ENCODE results near the gene MRPL22. TPM values are rescaled to one million over a fixed set of nuclear protein-coding genes. Genes with fewer than 3 reads are reported as not detected.
"Not testable (repeated sequence)": the region's sequence is repeated elsewhere in the genome, so short reads cannot be mapped to it uniquely, and the experiment has no call there.

Gene MRPL22
- polyA plus RNA-seq, 1 donor: 35.7 TPM

- H3K36me3 ChIP-seq (ENCODE audit: control insufficient read depth, insufficient read depth, low read length): peaks cover 79% of the 10 kb centered on the region
- no peak overlapping the region for H3K4me3 ChIP-seq (ENCODE audit: low read length)
- H3K4me1 ChIP-seq (ENCODE audit: control insufficient read depth, insufficient read depth, low read length): no peaks in the 10 kb centered on the region
- WGBS (ENCODE audit: insufficient coverage, low lambda C conversion rate): no CpG with 5 or more reads among the region's 1 CpG
- no peaks in the 10 kb centered on the region for H3K9me3 ChIP-seq (ENCODE audit: control insufficient read depth, low read depth, low read length)
- no peak overlapping the region for H3K27ac ChIP-seq (ENCODE audit: low read length)
- no peaks in the 10 kb centered on the region for H3K27me3 ChIP-seq (ENCODE audit: control insufficient read depth, insufficient read depth, low read length)
- no peak for DNase-seq
These were observed 40.8 kb upstream of the MRPL22 start for GRCh38 chr5:154900066-154900465.

GRCh38 chr5:154901276-154901675 lies 39.6 kb upstream of the MRPL22 start:
- Histone ChIP-seq H3K9me3 (ENCODE audit: control insufficient read depth, low read depth, low read length) (no peaks in the 10 kb centered on the region), H3K27ac (ENCODE audit: low read length) (no peak overlapping the region), H3K27me3 (ENCODE audit: control insufficient read depth, insufficient read depth, low read length) (no peaks in the 10 kb centered on the region), H3K4me1 (ENCODE audit: control insufficient read depth, insufficient read depth, low read length) (no peaks in the 10 kb centered on the region), H3K4me3 (ENCODE audit: low read length) (no peak overlapping the region), H3K36me3 (ENCODE audit: control insufficient read depth, insufficient read depth, low read length) (peaks cover 67% of the 10 kb centered on the region)
- 100% methylated on average over 1 of the region's 2 CpGs for WGBS (ENCODE audit: insufficient coverage, low lambda C conversion rate)
- no peak for DNase-seq

GRCh38 chr5:154901913-154902312 lies 39.0 kb upstream of the MRPL22 start:
- peaks cover 67% of the 10 kb centered on the region for H3K36me3 ChIP-seq (ENCODE audit: control insufficient read depth, insufficient read depth, low read length)
- WGBS (ENCODE audit: insufficient coverage, low lambda C conversion rate): no CpG with 5 or more reads among the region's 6 CpGs

GRCh38 chr5:154905601-154906000 lies 35.3 kb upstream of the MRPL22 start:
- H3K4me1 ChIP-seq (ENCODE audit: control insufficient read depth, insufficient read depth, low read length); DNase-seq; H3K9me3 ChIP-seq (ENCODE audit: control insufficient read depth, low read depth, low read length); H3K27ac ChIP-seq (ENCODE audit: low read length); H3K4me3 ChIP-seq (ENCODE audit: low read length); H3K27me3 ChIP-seq (ENCODE audit: control insufficient read depth, insufficient read depth, low read length): not testable (repeated sequence)
- no CpG with 5 or more reads among the region's 7 CpGs for WGBS (ENCODE audit: insufficient coverage, low lambda C conversion rate)
- peaks cover 61% of the 10 kb centered on the region for H3K36me3 ChIP-seq (ENCODE audit: control insufficient read depth, insufficient read depth, low read length)

More at GRCh38 chr5:154901913-154902312, 39.0 kb upstream of the MRPL22 start:
- Histone ChIP-seq H3K4me3 (ENCODE audit: low read length) (no peak overlapping the region), H3K9me3 (ENCODE audit: control insufficient read depth, low read depth, low read length) (no peaks in the 10 kb centered on the region), H3K27ac (ENCODE audit: low read length) (no peak overlapping the region), H3K27me3 (ENCODE audit: control insufficient read depth, insufficient read depth, low read length) (no peaks in the 10 kb centered on the region), H3K4me1 (ENCODE audit: control insufficient read depth, insufficient read depth, low read length) (no peaks in the 10 kb centered on the region)
- no peak for DNase-seq

- no peak for DNase-seq
- Histone ChIP-seq H3K4me3 (ENCODE audit: low read length) (no peak overlapping the region), H3K4me1 (ENCODE audit: control insufficient read depth, insufficient read depth, low read length) (no peaks in the 10 kb centered on the region), H3K9me3 (ENCODE audit: control insufficient read depth, low read depth, low read length) (no peaks in the 10 kb centered on the region), H3K27me3 (ENCODE audit: control insufficient read depth, insufficient read depth, low read length) (no peaks in the 10 kb centered on the region), H3K36me3 (ENCODE audit: control insufficient read depth, insufficient read depth, low read length) (peaks cover 62% of the 10 kb centered on the region), H3K27ac (ENCODE audit: low read length) (no peak overlapping the region)
- WGBS (ENCODE audit: insufficient coverage, low lambda C conversion rate): 100% methylated on average over 1 of the region's 3 CpGs
These were observed 24.0 kb upstream of the MRPL22 start for GRCh38 chr5:154916874-154917273.

- WGBS (ENCODE audit: insufficient coverage, low lambda C conversion rate): 83% methylated on average over 2 of the region's 4 CpGs
- DNase-seq: no peak
- Histone ChIP-seq H3K4me3 (ENCODE audit: low read length) (no peak overlapping the region), H3K27me3 (ENCODE audit: control insufficient read depth, insufficient read depth, low read length) (no peaks in the 10 kb centered on the region), H3K27ac (ENCODE audit: low read length) (no peak overlapping the region), H3K4me1 (ENCODE audit: control insufficient read depth, insufficient read depth, low read length) (no peaks in the 10 kb centered on the region), H3K9me3 (ENCODE audit: control insufficient read depth, low read depth, low read length) (no peaks in the 10 kb centered on the region), H3K36me3 (ENCODE audit: control insufficient read depth, insufficient read depth, low read length) (peaks cover 54% of the 10 kb centered on the region)
These were observed 23.1 kb upstream of the MRPL22 start for GRCh38 chr5:154917757-154918156.

- no peak for DNase-seq
- peaks cover 62% of the 10 kb centered on the region for H3K36me3 ChIP-seq (ENCODE audit: control insufficient read depth, insufficient read depth, low read length)
- no peak overlapping the region for H3K27ac ChIP-seq (ENCODE audit: low read length)
- no peak overlapping the region for H3K4me3 ChIP-seq (ENCODE audit: low read length)
- no peaks in the 10 kb centered on the region for H3K4me1 ChIP-seq (ENCODE audit: control insufficient read depth, insufficient read depth, low read length)
- no peaks in the 10 kb centered on the region for H3K9me3 ChIP-seq (ENCODE audit: control insufficient read depth, low read depth, low read length)
- no peaks in the 10 kb centered on the region for H3K27me3 ChIP-seq (ENCODE audit: control insufficient read depth, insufficient read depth, low read length)
- WGBS (ENCODE audit: insufficient coverage, low lambda C conversion rate): 100% methylated on average over 2 of the region's 7 CpGs
These were observed 17.1 kb upstream of the MRPL22 start for GRCh38 chr5:154923441-154924430.

GRCh38 chr5:154933537-154933936 lies 7.3 kb upstream of the MRPL22 start:
- Histone ChIP-seq H3K4me1 (ENCODE audit: control insufficient read depth, insufficient read depth, low read length) (peaks cover 11% of the 10 kb centered on the region), H3K27ac (ENCODE audit: low read length) (no peak overlapping the region), H3K36me3 (ENCODE audit: control insufficient read depth, insufficient read depth, low read length) (peaks cover 30% of the 10 kb centered on the region), H3K9me3 (ENCODE audit: control insufficient read depth, low read depth, low read length) (no peaks in the 10 kb centered on the region), H3K4me3 (ENCODE audit: low read length) (no peak overlapping the region), H3K27me3 (ENCODE audit: control insufficient read depth, insufficient read depth, low read length) (no peaks in the 10 kb centered on the region)
- DNase-seq: no peak
- WGBS (ENCODE audit: insufficient coverage, low lambda C conversion rate): 88% methylated on average over 1 of the region's 3 CpGs

- H3K4me3 ChIP-seq (ENCODE audit: low read length): no peak overlapping the region
- peaks cover 23% of the 10 kb centered on the region for H3K36me3 ChIP-seq (ENCODE audit: control insufficient read depth, insufficient read depth, low read length)
- H3K4me1 ChIP-seq (ENCODE audit: control insufficient read depth, insufficient read depth, low read length): peaks cover 11% of the 10 kb centered on the region
- H3K27me3 ChIP-seq (ENCODE audit: control insufficient read depth, insufficient read depth, low read length): no peaks in the 10 kb centered on the region
- H3K27ac ChIP-seq (ENCODE audit: low read length): no peak overlapping the region
- no peaks in the 10 kb centered on the region for H3K9me3 ChIP-seq (ENCODE audit: control insufficient read depth, low read depth, low read length)
- no peak for DNase-seq
These were observed 6.0 kb upstream of the MRPL22 start for GRCh38 chr5:154934881-154935280.

GRCh38 chr5:154937186-154937717 lies 3.6 kb upstream of the MRPL22 start:
- H3K4me3 ChIP-seq (ENCODE audit: low read length): peak overlapping the region; percentile 83
- no peak for DNase-seq
- no peaks in the 10 kb centered on the region for H3K27me3 ChIP-seq (ENCODE audit: control insufficient read depth, insufficient read depth, low read length)
- H3K9me3 ChIP-seq (ENCODE audit: control insufficient read depth, low read depth, low read length): no peaks in the 10 kb centered on the region
- whole genome bisulfite sequencing (ENCODE audit: insufficient coverage, low lambda C conversion rate): no CpG with 5 or more reads among the region's 11 CpGs
- peaks cover 11% of the 10 kb centered on the region for H3K4me1 ChIP-seq (ENCODE audit: control insufficient read depth, insufficient read depth, low read length)
- peak overlapping the region; percentile 61 for H3K27ac ChIP-seq (ENCODE audit: low read length)
- peaks cover 5% of the 10 kb centered on the region for H3K36me3 ChIP-seq (ENCODE audit: control insufficient read depth, insufficient read depth, low read length)
